NCI-H524 (cell line): Measurements from ENCODE around the gene SMARCA1.

ENCODE experiments used
- DNase-seq, 2 experiments: peaks; one replicate each; lab custom pipeline; 2025; lab: John Stamatoyannopoulos, UW

Gene SMARCA1

DNA sequence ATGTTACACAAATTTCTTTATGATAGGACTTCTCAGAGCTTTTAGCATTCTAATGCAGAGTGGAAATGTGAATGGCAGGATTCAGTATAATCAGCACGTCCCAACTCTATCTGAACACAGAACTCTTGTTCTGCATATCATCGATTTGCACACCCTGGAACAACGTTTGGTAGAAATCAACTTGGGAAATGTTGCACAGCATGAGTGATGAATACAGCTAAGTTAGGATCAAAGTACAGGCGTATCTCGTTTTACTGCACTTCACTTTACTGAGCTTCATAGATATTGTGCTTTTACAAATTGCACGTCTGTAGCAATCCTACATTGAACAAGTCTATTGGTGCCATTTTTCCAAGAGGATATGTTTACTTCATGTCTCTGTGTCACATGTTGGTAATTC, 70.8 kb downstream of the SMARCA1 start:
- no peak for DNase-seq

DNA sequence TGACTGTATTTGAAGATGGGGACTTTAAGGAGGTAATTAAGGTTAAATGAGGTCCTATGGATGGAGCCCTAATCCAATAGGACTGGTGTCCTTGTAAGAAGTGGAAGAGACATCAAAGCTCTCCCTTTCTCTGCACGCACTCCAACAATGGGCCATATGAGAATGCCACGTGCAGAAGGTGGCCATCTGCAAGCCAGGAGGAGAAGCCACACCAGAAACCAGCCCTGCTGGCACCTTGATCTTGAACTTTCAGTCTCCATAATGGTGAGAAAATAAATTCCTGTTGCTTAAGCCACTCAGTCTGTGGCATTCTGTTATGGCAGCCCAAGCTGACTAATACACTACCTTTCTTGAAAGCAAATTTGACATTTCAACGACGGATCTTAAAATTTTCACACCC, 73.2 kb downstream of the SMARCA1 start:
- no peak for DNase-seq

DNA sequence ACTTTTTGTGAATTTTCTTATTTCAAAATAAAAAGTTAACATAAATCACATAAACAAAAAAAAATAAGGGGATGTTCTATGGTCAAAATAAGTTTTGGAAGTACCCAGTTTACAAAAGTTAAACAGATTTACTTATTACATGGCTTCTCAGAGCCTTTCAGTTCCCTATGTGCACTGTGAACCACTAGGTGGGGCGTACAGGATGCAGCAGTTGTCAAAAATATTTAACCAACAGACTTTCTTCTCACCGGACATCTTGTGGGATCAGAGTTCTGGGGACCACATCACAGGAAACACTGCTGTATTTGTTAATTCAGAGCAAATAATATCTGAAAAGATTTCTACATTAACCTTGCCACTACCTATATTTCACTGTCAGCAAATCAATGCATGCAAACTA, 74.1 kb downstream of the SMARCA1 start:
- DNase-seq = no peak

DNA sequence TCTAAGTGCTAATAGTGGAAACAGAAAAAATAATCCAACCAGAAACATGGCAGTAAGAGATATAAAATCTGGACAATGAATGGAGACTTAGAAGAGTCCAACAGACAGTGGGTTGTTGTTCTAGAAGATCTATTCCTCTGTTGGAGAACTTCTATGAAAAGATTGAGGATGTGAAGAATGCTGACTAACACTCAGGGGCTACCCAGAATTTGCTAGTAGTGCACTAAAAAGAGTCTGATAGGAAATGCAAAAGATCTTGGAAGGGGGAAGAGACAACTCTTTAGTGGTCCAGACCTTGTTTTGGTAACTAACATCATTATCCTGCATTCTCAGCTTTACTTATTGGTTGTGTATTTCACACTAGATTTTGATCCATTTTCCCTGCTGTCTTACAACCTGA, 77.9 kb downstream of the SMARCA1 start:
- DNase-seq = no peak

GRCh38 chrX:129433945-129434344, 89.3 kb downstream of the SMARCA1 start:
- DNase-seq = no peak

GRCh38 chrX:129433461-129433860, 89.8 kb downstream of the SMARCA1 start:
- DNase-seq = no peak

DNA sequence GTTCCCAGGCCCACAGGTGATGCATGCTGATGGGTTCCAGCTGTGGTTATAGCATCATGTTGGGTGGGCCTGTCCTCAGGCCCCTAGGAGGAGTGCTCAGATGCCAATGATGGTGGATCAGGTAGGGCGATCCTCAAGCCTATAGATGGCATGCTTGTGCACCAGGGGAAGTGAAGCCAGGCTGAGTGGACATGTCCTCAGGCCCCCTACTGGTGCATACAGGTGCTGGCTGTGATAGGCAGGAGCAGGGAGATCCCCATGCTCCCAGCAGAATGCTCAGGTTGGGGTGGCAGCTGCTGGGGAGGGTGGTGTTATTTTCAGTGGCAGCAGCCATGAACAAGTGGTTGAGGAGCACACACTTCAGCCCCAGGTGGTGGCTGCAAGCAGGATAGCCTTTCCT, 96.0 kb downstream of the SMARCA1 start:
- no peak for DNase-seq

DNA sequence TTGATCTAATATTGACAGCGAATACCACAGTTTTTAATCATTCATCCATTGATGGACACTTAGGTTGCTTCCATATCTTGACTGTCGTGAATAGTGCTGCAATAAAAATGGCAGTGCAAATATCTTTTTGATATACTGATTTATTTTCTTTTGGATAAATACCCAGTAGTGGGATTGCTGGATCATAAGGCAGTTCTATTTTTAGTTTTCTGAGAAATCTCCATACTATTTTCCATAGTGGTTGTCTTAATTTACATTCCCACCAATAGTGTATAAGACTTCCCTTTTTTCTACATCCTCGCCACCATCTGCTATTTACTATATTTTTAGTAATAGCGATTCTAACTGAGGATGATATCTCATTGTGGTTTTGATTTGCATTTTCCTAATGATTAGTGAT, 100.1 kb downstream of the SMARCA1 start:
- DNase-seq = no peak

- DNase-seq = no peak
Measured at GRCh38 chrX:129404670-129405008, 118.7 kb downstream of the SMARCA1 start.

DNA sequence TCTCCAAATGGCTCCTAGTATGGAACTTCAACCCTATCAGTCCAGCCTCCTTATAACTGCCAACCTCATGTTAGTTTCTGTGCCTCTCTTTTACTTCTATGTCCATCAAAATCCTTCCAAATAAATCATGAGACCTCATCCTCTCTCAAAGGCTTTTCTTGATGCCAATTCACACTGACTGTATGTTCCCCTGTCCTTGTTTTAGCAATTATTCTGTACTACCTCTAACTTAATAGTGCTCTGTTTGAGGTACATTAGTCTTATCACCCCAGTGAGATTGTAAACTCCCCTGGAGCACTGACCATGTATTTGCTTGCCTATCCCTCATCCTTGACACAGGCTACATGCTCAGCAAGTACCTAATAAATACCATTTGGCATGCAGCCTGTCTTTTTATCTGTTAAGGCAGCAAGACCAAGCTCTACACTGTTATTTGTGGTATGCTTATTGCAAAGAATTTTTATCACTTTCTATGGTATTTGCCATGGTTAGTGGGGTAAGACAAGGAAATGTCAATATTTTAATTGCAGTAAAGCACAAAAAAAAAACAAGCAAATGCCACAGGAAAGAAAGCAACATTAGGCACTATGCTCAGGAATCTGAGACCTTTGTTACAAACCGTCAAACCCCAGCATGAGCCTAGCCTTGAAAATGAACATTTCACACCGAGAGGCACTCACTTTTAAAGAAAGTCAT, 119.2 kb downstream of the SMARCA1 start:
- no peak for DNase-seq
